Measurements from ENCODE around the gene GDPD5.

DNA sequence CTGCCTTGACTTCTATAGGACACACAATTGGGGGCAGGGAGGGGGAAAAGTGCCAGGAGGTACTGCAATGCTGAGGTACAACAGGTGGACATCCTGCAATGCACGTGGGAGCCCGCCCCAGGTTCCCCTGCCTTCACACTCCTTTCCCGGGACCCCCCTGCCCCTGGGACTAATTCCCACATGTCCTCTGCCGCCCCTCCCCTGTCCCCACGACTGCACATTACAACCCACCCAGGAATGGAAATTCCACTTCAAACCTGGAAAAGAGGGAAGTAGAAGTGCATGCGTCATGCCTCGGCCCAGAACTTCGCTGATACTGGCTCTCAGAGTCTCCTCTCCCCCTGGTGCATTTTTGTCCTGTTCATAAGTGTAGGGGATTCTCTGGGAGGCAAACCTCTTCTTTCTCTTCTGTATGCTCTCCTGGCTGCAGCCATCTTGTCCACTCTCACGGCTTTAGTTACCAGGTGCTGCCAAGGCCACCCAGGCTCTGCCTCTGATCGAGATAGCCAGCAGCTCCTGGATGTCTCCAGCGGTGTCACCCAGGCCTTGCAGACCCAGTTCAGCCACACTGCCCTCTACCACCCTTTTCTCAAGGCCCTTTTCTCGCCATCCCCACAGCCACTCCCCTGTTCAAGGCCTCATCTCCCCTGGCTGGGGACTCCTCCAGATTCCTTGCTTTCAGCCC, 43.7 kb downstream of the GDPD5 start:
- TF ChIP-seq SP1 (CRISPR knock-in tag; IDR thresholded peaks at IDR 0.05) = no peak
- TF ChIP-seq GABPA (tag; conservative IDR thresholded peaks at IDR 0.05; ENCODE audit: low read depth) = no peak
- no peak for TF ChIP-seq JUND (IDR thresholded peaks at IDR 0.05; ENCODE audit: borderline replicate concordance, low read depth, low read length)
- TF ChIP-seq JUND (tag; IDR thresholded peaks at IDR 0.05; ENCODE audit: borderline replicate concordance, low read depth, low read length) = no peak
- TF ChIP-seq NONO (IDR thresholded peaks at IDR 0.05; ENCODE audit: low read depth in 2 of 2, low read length in 1 of 2) = no peak
- TF ChIP-seq ZNF253 (CRISPR knock-in tag; conservative IDR thresholded peaks at IDR 0.05) = no peak
- no peak for TF ChIP-seq TCF7L2 (IDR thresholded peaks at IDR 0.05; ENCODE audit: low read depth, low read length)
- TF ChIP-seq ZC3H11A (IDR thresholded peaks at IDR 0.05; ENCODE audit: low read depth, low read length) = no peak
- TF ChIP-seq TAF1 (IDR thresholded peaks at IDR 0.05; ENCODE audit: control insufficient read depth, extremely low read depth, insufficient read depth, low read length, severe bottlenecking) = no peak
- TF ChIP-seq MAX (CRISPR knock-in tag; IDR thresholded peaks at IDR 0.05) = peak; percentile 22; the same call in 1 of the 2 replicates
- no peak for TF ChIP-seq MEF2D (tag; conservative IDR thresholded peaks at IDR 0.05; ENCODE audit: low read depth)
